Jurkat, Clone E6-1 (cell line): ENCODE results near the gene LIPM. TPM values are rescaled to one million over a fixed set of nuclear protein-coding genes. Genes with fewer than 3 reads are reported as not detected.
A peak's percentile ranks its signal among the peaks of the same experiment; 100 is the strongest.

Source experiments
- DNase-seq: peaks from one replicate; pipeline ENCODE4 v3.0.0-alpha.2; 2011; ENCODE audit warnings: low read depth, low spot score
- H3K4me3 ChIP-seq: 2 replicates; pipeline ENCODE4 v1.5.1; 2011; ENCODE audit warnings: mild to moderate bottlenecking, low read length, control low read depth, moderate library complexity
- polyA plus RNA-seq: library from polyadenylated mRNA; unstranded; fragments of >200 nt; gene quantifications from one replicate; pipeline ENCODE4 v1.2.1, GENCODE V29; 2012; ENCODE audit warnings: missing spikeins; ENCODE audit not compliant: insufficient read length, insufficient read depth

LIPM gene
- not detected for polyA plus RNA-seq

- H3K4me3 ChIP-seq: no peak within 1 kb of the TSS
- DNase-seq: no peak
These were observed at the start of gene LIPM for GRCh38 chr10:88802523-88803285. Gene LIPM, plus strand, starts transcription at chr10:88802730. Its CDS starts 167 bp downstream, at chr10:88802897.

DNA sequence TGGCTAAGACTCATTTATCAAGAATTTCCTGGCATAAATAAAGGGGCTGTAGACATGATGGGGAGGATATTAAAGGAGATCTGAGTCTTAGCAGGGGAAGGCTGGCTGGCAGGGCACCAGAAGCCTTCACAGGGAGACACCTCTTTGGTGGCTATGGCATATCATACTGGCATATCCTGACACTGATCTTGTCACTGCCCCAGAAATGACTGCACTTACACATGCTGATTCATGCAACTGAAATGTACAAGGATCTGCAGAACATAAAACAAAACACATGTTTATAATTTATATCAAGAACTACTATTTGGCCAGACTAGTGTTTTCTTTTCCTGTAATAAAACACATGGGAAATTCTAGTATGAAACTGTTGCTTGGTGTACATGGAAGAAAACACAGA is 48.2 kb upstream of the LIPM start:
- no peak for DNase-seq
- no peak overlapping the region for H3K4me3 ChIP-seq

- H3K4me3 ChIP-seq: no peak overlapping the region
- no peak for DNase-seq
These were observed 46.8 kb upstream of the LIPM start for GRCh38 chr10:88755753-88756152.

DNA sequence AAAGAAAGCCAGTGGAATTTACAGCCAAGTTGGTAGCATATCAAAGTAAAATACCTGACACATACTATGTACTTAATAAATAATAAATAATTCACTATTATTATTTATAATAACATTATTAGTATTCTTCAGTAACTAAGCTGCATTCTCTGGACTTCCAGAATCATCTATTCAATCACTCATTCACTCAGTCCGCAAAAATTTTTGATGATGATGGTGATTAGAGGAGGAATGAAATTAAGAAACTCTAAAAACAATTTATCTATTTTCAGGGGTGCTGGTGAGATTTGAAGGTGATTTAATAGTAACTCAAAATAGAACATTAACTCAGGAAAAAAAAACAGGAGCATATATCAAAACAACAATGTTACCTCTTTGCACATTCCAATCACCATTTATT is 45.9 kb upstream of the LIPM start:
- H3K4me3 ChIP-seq: no peak overlapping the region
- DNase-seq: no peak

GRCh38 chr10:88759366-88760101 is 43.0 kb upstream of the LIPM start, which contains the start of gene LIPN:
Gene LIPN, plus strand, starts transcription at chr10:88760020. Its CDS starts 1,386 bp downstream, at chr10:88761406.
- no peak for DNase-seq
- H3K4me3 ChIP-seq: no peak within 1 kb of the TSS

DNA sequence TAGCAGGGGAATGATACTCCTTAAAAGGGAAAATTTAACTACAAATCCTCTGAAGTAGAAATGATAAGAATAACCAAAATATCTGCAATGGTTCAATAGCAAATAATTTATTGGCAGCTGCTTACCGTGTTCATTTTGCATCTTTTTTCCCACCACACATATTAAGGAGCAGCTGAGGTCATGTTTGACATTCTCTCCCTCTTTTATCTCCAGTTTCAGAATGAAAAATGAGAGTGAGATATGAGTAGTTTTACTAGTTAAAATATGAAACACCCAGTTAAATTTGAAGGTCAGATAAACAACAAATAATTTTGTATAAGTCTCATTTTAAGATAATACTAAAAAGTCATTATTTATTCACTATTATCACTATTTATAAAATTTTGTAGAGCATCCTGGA is 39.6 kb upstream of the LIPM start:
- no peak for DNase-seq
- H3K4me3 ChIP-seq: no peak overlapping the region

GRCh38 chr10:88763441-88763840 is 39.1 kb upstream of the LIPM start:
- DNase-seq: no peak
- no peak overlapping the region for H3K4me3 ChIP-seq

- no peak overlapping the region for H3K4me3 ChIP-seq
- DNase-seq: no peak
These were observed 38.4 kb upstream of the LIPM start for GRCh38 chr10:88764110-88764509.

- DNase-seq: no peak
These were observed 36.7 kb upstream of the LIPM start for GRCh38 chr10:88765816-88766215.

DNA sequence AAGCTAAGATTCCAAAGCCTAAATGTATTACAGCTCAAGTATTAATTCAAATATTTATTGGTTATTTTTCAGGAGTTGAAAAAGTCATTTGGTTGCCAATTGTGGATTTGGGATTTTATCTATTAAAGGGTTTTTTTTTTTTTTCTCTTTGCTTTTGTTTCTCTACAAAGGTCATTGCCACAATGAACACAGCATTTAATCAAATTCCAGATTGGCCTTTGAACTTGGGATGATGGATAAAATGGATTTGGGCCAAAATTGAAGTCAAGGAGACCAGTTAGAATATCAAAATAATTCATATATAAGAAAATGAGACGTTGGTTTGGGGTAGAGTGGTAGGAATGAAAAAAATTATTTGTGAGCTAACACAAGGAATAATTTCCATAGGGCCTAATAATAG is 33.1 kb upstream of the LIPM start:
- DNase-seq: no peak
- H3K4me3 ChIP-seq: no peak overlapping the region

More at GRCh38 chr10:88765816-88766215, 36.7 kb upstream of the LIPM start:
- no peak overlapping the region for H3K4me3 ChIP-seq

DNA sequence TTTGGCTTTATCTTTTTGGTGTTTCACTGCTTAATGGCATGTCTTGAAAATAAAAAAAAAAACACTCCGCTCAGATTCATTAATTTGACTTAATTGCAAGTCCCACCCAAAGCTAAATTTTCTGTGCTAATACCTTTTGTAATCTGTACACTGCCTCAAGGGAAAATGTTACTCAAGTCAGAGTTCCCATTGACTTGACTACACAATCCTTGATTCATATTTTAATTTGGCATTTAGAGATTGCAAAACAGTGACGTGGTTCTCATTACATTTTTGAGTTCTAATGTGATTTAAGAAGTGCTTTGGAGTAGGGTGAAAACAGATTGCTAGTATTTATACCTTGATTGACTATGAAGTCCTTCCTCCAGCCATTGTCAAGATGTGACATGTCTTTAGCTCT is 21.3 kb upstream of the LIPM start:
- no peak overlapping the region for H3K4me3 ChIP-seq
- no peak for DNase-seq

GRCh38 chr10:88782222-88782621 is 20.3 kb upstream of the LIPM start:
- no peak overlapping the region for H3K4me3 ChIP-seq
- no peak for DNase-seq

GRCh38 chr10:88783724-88784123 is 18.8 kb upstream of the LIPM start:
- no peak for DNase-seq
- no peak overlapping the region for H3K4me3 ChIP-seq

GRCh38 chr10:88786032-88786770 is 16.3 kb upstream of the LIPM start:
- DNase-seq: no peak
- H3K4me3 ChIP-seq: no peak overlapping the region

DNA sequence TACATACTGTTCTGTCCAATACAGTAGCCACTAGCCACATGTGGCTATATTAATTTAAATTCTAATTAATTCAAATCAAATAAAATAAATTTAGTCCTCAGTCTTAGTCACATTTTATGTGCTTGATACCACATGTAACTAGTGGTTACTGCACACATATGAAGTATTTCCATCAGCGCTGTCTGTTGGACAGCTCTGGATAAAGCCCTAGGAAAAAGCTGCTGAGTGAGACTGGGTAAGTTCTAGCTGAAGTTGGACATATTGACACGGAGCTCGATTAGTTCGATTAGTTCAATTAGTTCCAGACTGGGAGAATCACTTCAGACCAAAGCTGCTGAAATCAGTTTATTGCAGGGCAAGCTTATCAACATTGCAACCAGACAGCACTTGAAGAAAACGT is 15.1 kb upstream of the LIPM start:
- no peak overlapping the region for H3K4me3 ChIP-seq
- no peak for DNase-seq

DNA sequence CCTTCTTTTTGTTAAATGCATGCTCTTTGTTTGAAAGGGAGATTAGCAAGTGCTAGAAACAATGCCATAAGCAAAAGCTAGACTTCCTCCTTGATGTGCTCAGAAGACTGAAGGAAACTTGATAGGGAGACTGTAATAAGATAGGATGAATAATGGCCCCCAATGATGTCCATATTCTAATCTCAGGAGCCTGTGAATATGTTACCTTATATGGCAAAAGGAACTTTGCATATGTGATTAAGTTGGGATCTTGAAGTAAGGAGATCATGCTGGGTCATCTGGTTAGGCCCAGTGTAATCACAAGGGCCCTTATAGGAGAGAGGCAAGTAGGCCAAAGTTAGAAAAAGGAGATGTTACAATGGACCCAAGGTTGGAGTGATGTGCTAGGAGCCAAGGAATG is 13.6 kb upstream of the LIPM start:
- no peak overlapping the region for H3K4me3 ChIP-seq
- DNase-seq: no peak

DNA sequence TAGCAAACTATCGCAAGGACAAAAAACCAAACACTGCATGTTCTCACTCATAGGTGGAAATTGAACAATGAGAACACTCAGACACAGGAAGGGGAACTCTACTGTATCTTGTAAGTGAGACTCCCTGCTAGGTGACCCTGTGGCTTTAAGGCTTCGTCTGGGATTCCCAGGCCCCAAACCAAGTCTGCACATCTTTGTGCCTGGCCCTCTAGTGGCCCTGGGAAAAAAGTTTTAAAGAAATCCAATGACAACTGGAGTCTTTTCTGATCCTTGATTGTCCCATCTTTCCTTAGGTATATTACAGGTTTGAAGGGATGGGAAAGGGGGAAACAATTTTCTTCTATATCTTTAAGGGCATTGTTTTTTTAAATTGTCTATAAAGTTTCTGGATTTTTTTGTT is 10.6 kb upstream of the LIPM start:
- H3K4me3 ChIP-seq: no peak overlapping the region
- peak; percentile 41 for DNase-seq

- DNase-seq: no peak
- H3K4me3 ChIP-seq: no peak overlapping the region
These were observed 9.9 kb upstream of the LIPM start for GRCh38 chr10:88792661-88793060.

DNA sequence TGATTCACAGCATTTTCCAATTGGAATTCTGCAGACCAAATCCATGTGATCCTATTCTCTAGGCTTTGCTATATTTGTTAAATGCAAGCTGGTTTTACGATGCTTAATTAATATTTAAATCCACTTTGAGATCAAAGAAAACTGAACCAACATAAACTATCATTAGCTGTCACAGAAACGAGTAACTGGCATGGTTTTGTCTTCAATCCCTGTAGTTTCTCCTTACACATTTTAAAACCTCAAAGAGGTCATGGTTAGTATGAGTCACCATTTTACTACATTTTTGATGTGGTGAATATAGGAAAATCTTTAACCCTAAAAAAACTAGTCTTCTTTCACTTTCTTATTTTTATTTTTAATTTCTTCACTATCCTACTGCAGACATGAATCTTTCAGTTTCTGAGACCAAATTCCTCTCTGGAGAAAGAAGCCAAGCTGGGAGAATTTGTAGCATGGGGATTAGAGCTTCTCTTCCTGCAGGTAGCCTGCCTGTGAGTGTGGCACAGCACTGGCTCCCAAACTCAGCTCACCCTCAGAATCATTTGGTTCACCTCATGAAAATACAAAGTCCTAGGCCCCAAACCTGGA is 8.7 kb upstream of the LIPM start:
- DNase-seq: peak; percentile 53
- H3K4me3 ChIP-seq: no peak overlapping the region
